GM19099 (cell line): ENCODE results near the gene TRIM71.

Source experiments
- POLR2A ChIP-seq: IDR thresholded peaks from 3 replicates; pipeline ENCODE4 v1.6.1; 2011; ENCODE audit warnings: low read depth; ENCODE audit not compliant: insufficient read length; ENCODE audit errors: extremely low read depth

Gene TRIM71

DNA sequence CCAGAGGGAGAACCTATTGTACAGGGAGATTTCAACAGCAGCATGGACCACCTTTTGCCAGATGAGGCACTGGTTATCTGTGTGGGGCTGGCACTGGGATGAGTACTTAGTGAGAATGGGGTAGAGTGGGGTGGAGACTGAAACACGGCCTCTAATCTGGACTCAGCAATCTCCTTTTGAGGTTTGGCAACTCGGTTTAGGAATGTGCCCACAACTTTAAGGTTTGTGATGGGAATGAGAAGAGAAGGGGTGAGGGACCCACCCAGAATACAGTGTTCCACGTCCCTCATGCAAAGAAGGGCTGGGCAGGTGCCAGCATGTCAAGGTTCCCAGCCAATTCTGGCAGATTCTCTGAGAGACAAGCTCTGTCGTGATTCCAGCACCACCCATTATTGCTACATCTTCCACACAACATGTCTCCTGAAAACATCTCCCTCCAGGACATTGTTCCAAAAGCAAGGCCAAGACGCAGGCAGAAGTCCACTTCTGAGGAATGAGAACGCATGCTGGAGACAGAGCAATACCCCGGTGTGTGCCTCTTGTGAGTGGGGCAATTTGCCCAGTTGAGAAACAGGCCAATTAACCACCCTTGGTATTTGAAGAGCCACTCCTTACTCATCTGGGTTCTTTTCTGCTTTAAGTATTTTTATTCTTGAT, 96.1 kb downstream of the TRIM71 start:
- TF ChIP-seq POLR2A: no peak

DNA sequence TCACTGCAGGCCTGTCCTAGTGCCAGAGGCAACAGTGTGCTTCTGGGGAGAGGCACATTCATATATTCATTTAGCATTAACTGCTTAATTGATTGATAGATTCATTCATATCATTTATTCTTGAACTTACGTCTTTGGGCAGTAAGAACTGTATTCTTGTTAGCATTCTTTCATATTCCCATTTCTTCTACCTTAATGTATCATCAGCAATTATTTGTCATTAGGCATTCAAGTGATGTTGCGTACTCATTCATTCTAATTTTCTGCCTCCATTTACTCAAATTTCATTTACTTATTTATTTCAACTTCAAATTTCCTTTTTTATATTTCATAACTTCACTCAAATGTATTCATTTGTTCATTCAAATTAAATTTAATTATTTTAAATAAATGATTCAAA, 102.1 kb downstream of the TRIM71 start:
- TF ChIP-seq POLR2A: no peak

DNA sequence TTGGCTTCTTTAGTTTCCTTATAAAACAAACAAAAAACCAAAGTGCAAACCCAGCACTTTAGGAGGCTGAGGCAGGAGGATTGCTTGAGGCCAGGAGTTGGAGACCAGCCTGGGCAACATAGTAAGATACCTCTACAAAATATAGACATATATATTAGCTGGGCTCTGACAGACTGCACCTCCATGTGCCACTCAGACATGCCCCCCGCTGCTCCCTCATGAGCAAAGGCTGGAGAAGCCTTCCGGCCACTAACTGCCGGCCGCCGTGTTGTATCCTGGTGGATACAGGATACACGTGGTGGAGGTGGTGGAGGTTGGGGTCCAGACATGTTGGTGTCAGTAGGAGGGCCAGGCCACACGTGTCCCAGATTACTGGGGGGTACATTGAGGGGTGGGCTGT, 104.3 kb downstream of the TRIM71 start:
- TF ChIP-seq POLR2A: no peak

DNA sequence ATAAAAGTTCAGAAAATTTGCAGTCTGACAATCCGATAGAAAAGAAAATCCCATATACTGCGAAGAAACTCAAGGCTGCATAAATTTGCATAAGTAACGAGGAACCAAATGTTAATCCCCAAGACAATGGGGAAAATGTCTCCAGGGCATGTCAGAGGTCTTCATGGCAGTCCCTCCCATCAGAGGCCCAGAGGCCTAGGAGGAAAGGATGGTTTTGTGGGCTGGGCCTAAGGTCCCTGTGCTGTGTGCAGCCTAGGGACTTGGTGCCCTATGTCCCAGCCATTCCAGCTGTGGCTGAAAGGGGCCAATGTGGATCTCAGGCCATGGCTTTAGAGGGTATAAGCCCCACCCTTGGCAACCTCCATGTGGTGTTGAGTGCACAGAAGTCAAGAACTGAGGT, 112.4 kb downstream of the TRIM71 start:
- TF ChIP-seq POLR2A: no peak

DNA sequence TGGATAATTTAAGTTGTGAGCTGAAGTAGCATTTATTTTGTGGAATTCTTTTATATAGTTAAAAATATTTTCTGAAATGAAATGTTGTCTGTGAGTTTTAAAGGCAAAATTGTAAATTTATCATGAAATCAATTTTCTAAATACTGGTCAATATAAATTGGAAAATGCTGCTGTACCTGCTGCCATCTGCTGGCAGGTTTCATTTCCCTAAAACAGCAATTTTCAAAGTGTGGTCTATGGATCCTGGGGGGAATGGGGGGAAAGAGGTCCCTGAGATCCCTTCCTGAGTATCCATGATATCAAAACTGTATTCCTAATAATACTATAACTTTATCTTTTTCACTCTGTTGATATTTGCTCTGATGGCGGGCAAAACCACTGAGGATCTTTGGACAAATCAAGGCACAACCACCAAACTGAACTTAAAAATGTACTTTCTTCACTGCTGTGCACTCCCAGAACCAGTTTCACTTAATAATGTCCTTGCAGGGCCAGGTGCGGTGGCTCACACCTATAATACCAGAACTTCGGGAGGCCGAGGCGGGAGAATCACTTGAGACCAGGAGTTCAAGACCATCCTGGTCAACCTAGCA, 116.4 kb downstream of the TRIM71 start:
- TF ChIP-seq POLR2A: no peak

DNA sequence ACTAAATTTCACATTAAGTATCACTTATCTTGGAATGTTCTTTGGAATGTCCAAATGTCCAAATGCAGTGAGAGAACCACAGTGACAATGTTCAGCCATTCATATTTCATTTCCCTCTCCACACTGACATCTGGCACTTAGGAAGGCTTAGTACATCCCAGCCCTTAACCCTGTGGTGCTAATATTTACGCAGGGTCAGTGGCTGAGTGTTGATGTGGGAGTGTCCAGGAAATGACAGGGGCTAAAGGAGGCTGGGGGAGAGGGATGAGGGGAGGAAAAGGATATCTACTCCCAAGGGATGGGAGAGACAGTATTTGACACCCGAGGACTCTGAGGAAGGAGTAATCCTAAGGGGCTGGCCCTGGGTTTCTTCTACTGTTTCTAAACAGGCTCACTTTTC, 119.5 kb downstream of the TRIM71 start:
- no peak for TF ChIP-seq POLR2A

DNA sequence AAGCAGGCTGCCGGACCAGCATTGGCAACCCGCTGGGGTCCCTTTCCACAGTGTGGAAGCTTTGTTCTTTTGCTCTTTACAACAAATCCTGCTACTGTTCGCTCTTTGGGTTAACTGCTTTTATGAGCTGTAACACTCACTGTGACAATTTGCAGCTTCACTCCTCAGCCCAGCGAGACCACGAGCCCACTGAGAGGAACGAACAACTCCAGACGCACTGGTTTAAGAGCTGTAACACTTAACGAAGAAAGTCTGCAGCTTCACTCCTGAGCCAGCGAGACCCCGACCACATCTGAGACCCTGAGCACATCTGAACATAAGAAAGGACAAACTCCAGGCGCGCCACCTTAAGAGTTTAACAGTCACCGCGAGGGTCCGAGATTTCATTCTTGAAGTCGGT, 122.9 kb downstream of the TRIM71 start:
- no peak for TF ChIP-seq POLR2A

DNA sequence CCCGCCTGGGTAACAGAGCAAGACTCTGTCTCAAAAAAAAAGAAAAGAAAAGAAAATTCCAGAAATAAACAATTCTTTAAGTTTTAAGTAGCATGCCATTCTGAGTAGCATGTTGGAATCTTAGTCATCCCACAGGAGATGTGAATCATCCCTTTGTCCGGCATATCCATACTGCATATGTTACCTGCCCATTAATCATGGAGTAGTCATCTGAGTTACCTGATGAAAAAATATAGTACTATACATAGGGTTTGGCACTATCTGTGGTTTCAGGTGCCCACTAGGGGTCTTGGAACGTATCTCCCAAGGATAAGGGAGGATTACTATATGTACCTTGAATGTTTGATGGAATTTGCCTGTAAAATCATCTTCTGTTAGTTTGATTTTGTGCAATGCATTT, 127.3 kb downstream of the TRIM71 start:
- no peak for TF ChIP-seq POLR2A

DNA sequence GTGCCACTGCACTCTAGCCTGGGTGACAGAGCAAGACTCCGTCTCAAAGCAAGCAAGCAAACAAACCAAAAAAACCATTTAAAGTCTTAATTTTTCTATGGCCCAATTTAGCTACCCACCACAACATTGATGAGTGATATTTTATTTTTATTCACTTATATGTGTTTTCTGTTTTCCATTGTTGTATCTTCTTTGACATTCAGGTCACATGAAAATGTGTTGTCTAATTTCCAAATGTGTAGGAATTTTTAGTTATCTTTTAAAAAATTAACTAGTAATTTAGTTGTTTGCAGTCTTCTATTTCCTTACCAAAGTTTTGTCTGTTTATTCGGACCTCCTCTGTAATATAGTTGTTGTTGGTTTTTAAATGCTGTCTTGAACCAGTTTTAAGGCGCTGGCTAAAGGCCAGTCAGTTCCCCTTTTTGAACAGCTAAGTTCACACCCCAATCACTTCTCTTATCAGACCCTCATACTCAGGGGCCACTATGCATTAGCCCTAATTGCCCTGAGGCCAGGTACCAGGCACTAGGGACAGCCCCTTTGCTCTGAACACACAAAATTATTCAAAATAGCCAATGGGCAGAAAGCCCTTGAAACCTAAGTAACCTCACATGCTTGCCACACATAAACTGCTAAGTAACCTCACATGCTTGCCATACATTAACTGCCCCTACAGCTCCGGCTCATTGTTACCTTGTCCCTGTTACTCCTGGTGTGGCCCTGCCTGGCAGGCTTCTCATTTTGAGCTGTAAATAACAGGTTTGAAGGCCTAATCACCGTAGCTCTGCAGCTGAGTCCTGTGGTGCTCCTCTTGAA, 129.4 kb downstream of the TRIM71 start:
- TF ChIP-seq POLR2A: no peak
